NT2/D1 (cell line): ENCODE results near the gene SMURF1.

Source experiments
- DNase-seq: peaks from one replicate; pipeline ENCODE4 v3.0.0-alpha.2; 2011; ENCODE audit warnings: low read depth, low spot score
- H3K27me3 ChIP-seq: 2 replicates; pipeline ENCODE4 v1.6.0; 2011; ENCODE audit warnings: mild to moderate bottlenecking; ENCODE audit not compliant: insufficient read length, insufficient read depth
- H3K36me3 ChIP-seq: 2 replicates; pipeline ENCODE4 v1.6.1; 2011; ENCODE audit warnings: mild to moderate bottlenecking, low read length, mixed read lengths; ENCODE audit not compliant: insufficient read depth, insufficient read length
- H3K4me1 ChIP-seq: 2 replicates; pipeline ENCODE4 v1.5.1; 2011; ENCODE audit not compliant: insufficient read depth, insufficient read length
- H3K4me3 ChIP-seq: 2 replicates; pipeline ENCODE4 v1.5.1; 2011; ENCODE audit warnings: low read depth; ENCODE audit not compliant: insufficient read length
- H3K9ac ChIP-seq: 2 replicates; pipeline ENCODE4 v1.6.0; 2011; ENCODE audit warnings: low read depth; ENCODE audit not compliant: insufficient read length
- H3K9me3 ChIP-seq: 2 replicates; pipeline ENCODE4 v1.5.1; 2011; ENCODE audit warnings: mild to moderate bottlenecking, low read length; ENCODE audit not compliant: insufficient read depth
- SUZ12 ChIP-seq: IDR thresholded peaks from 2 replicates; pipeline ENCODE4 v1.6.1; 2011; ENCODE audit not compliant: insufficient read length, insufficient read depth; ENCODE audit errors: extremely low read depth
- YY1 ChIP-seq: IDR thresholded peaks from 2 replicates; pipeline ENCODE4 v1.6.1; 2011; ENCODE audit not compliant: insufficient read length, insufficient read depth
- ZNF274 ChIP-seq: IDR thresholded peaks from 2 replicates; pipeline ENCODE4 v1.6.1; 2011; ENCODE audit warnings: mild to moderate bottlenecking, low read depth, low read length

SMURF1 gene

GRCh38 chr7:99140813-99141212 is 3.1 kb downstream of the SMURF1 start:
- Histone ChIP-seq H3K4me1 (peaks cover 1% of the 10 kb centered on the region), H3K36me3 (peaks cover 3% of the 10 kb centered on the region), H3K4me3 (no peak overlapping the region), H3K9me3 (no peaks in the 10 kb centered on the region), H3K9ac (no peak overlapping the region), H3K27me3 (no peaks in the 10 kb centered on the region)
- TF ChIP-seq ZNF274, result no peak
- no peak for TF ChIP-seq YY1
- TF ChIP-seq SUZ12, result no peak
- no peak for DNase-seq

GRCh38 chr7:99139036-99139435 is 4.9 kb downstream of the SMURF1 start:
- peaks cover 3% of the 10 kb centered on the region for H3K36me3 ChIP-seq
- peaks cover 1% of the 10 kb centered on the region for H3K4me1 ChIP-seq
- H3K9me3 ChIP-seq, result no peaks in the 10 kb centered on the region
- H3K4me3 ChIP-seq, result no peak overlapping the region
- H3K27me3 ChIP-seq, result no peaks in the 10 kb centered on the region
- no peak for TF ChIP-seq YY1
- no peak for TF ChIP-seq ZNF274
- TF ChIP-seq SUZ12, result no peak
- DNase-seq, result no peak
- H3K9ac ChIP-seq, result no peak overlapping the region

- Histone ChIP-seq H3K9me3 (no peaks in the 10 kb centered on the region), H3K27me3 (no peaks in the 10 kb centered on the region), H3K4me3 (no peak overlapping the region), H3K36me3 (peaks cover 3% of the 10 kb centered on the region), H3K9ac (no peak overlapping the region), H3K4me1 (peaks cover 1% of the 10 kb centered on the region)
- DNase-seq, result peak; percentile 61
- no peak for TF ChIP-seq ZNF274
- TF ChIP-seq SUZ12, result no peak
- TF ChIP-seq YY1, result no peak
Measured at GRCh38 chr7:99137411-99138180, 6.3 kb downstream of the SMURF1 start.

- no peaks in the 10 kb centered on the region for H3K27me3 ChIP-seq
- peaks cover 7% of the 10 kb centered on the region for H3K36me3 ChIP-seq
- no peaks in the 10 kb centered on the region for H3K9me3 ChIP-seq
- no peak overlapping the region for H3K4me3 ChIP-seq
- H3K9ac ChIP-seq, result no peak overlapping the region
- no peak for DNase-seq
- TF ChIP-seq SUZ12 (no peak), ZNF274 (no peak), YY1 (no peak)
- peaks cover 1% of the 10 kb centered on the region for H3K4me1 ChIP-seq
Measured at GRCh38 chr7:99135938-99136337, 8.0 kb downstream of the SMURF1 start.

GRCh38 chr7:99133766-99134564 is 9.9 kb downstream of the SMURF1 start:
- Histone ChIP-seq H3K9ac (no peak overlapping the region), H3K4me1 (peaks cover 1% of the 10 kb centered on the region), H3K36me3 (peaks cover 7% of the 10 kb centered on the region), H3K4me3 (no peak overlapping the region), H3K27me3 (no peaks in the 10 kb centered on the region), H3K9me3 (no peaks in the 10 kb centered on the region)
- no peak for TF ChIP-seq SUZ12
- TF ChIP-seq ZNF274, result no peak
- TF ChIP-seq YY1, result no peak
- no peak for DNase-seq

GRCh38 chr7:99132595-99133321 is 11.2 kb downstream of the SMURF1 start:
- no peak overlapping the region for H3K4me3 ChIP-seq
- no peaks in the 10 kb centered on the region for H3K4me1 ChIP-seq
- H3K36me3 ChIP-seq, result peaks cover 7% of the 10 kb centered on the region
- H3K9me3 ChIP-seq, result no peaks in the 10 kb centered on the region
- TF ChIP-seq ZNF274 (no peak), YY1 (no peak), SUZ12 (no peak)
- H3K9ac ChIP-seq, result no peak overlapping the region
- DNase-seq, result no peak
- no peaks in the 10 kb centered on the region for H3K27me3 ChIP-seq
